Measurements from ENCODE around the gene GJB4. TPM values are rescaled to one million over a fixed set of nuclear protein-coding genes. Genes with fewer than 3 reads are reported as not detected.
A peak's percentile ranks its signal among the peaks of the same experiment; 100 is the strongest.

The GJB4 gene
- total RNA-seq, 2 donors from 2014 or later = 0.46 to 0.81 TPM

GRCh38 chr1:34790985-34791384 is 31.4 kb downstream of the GJB4 start:
- no peak for TF ChIP-seq CTCF (conservative IDR thresholded peaks at IDR 0.05)
- Mint-ChIP-seq H3K9me3 (no peaks in the 10 kb centered on the region), H3K27ac (no peak overlapping the region), H3K36me3 (ENCODE audit: low read depth) (peaks cover 5% of the 10 kb centered on the region), H3K4me1 (peaks cover 24% of the 10 kb centered on the region), H3K4me3 (no peak overlapping the region), H3K27me3 (ENCODE audit: insufficient read depth) (peaks cover 31% of the 10 kb centered on the region)
- Histone ChIP-seq H3K36me3 (ENCODE audit: control insufficient read depth, insufficient read depth, low read length) (no peaks in the 10 kb centered on the region), H3K4me1 (ENCODE audit: control insufficient read depth, insufficient read depth, low read length) (no peaks in the 10 kb centered on the region), H3K27ac (ENCODE audit: low read depth, low read length) (no peak overlapping the region), H3K9me3 (ENCODE audit: control insufficient read depth, low read length) (no peaks in the 10 kb centered on the region), H3K27me3 (ENCODE audit: control insufficient read depth, insufficient read depth, low read length, poor library complexity, severe bottlenecking) (no peaks in the 10 kb centered on the region), H3K4me3 (ENCODE audit: low read length) (no peak overlapping the region), H3K9ac (ENCODE audit: extremely low read depth, low read length, poor library complexity, severe bottlenecking) (no peak overlapping the region)
- 79 to 88% methylated on average over 5 to 6 of the region's 6 CpGs for WGBS, 2 experiments (ENCODE audit: insufficient coverage in 1 of 2, insufficient read length in 1 of 2)
- no peak for DNase-seq

- peaks cover 5% of the 10 kb centered on the region for H3K36me3 Mint-ChIP-seq (ENCODE audit: low read depth)
- 76 to 97% methylated on average over 7 to 10 of the region's 10 CpGs for WGBS, 2 experiments (ENCODE audit: insufficient coverage in 1 of 2, insufficient read length in 1 of 2)
- Histone ChIP-seq H3K27ac (ENCODE audit: low read depth, low read length) (no peak overlapping the region), H3K4me3 (ENCODE audit: low read length) (no peak overlapping the region), H3K4me1 (ENCODE audit: control insufficient read depth, insufficient read depth, low read length) (no peaks in the 10 kb centered on the region), H3K9me3 (ENCODE audit: control insufficient read depth, low read length) (no peaks in the 10 kb centered on the region), H3K27me3 (ENCODE audit: control insufficient read depth, insufficient read depth, low read length, poor library complexity, severe bottlenecking) (no peaks in the 10 kb centered on the region), H3K36me3 (ENCODE audit: control insufficient read depth, insufficient read depth, low read length) (no peaks in the 10 kb centered on the region), H3K9ac (ENCODE audit: extremely low read depth, low read length, poor library complexity, severe bottlenecking) (no peak overlapping the region)
- no peak for DNase-seq
- no peak for TF ChIP-seq CTCF (conservative IDR thresholded peaks at IDR 0.05)
- H3K4me3 Mint-ChIP-seq = peak overlapping the region; percentile 57
- H3K27me3 Mint-ChIP-seq (ENCODE audit: insufficient read depth) = peaks cover 33% of the 10 kb centered on the region
- no peaks in the 10 kb centered on the region for H3K9me3 Mint-ChIP-seq
- H3K27ac Mint-ChIP-seq = peak overlapping the region; percentile 45
- H3K4me1 Mint-ChIP-seq = peaks cover 30% of the 10 kb centered on the region
These were observed 32.9 kb downstream of the GJB4 start for GRCh38 chr1:34792424-34792823.

DNA sequence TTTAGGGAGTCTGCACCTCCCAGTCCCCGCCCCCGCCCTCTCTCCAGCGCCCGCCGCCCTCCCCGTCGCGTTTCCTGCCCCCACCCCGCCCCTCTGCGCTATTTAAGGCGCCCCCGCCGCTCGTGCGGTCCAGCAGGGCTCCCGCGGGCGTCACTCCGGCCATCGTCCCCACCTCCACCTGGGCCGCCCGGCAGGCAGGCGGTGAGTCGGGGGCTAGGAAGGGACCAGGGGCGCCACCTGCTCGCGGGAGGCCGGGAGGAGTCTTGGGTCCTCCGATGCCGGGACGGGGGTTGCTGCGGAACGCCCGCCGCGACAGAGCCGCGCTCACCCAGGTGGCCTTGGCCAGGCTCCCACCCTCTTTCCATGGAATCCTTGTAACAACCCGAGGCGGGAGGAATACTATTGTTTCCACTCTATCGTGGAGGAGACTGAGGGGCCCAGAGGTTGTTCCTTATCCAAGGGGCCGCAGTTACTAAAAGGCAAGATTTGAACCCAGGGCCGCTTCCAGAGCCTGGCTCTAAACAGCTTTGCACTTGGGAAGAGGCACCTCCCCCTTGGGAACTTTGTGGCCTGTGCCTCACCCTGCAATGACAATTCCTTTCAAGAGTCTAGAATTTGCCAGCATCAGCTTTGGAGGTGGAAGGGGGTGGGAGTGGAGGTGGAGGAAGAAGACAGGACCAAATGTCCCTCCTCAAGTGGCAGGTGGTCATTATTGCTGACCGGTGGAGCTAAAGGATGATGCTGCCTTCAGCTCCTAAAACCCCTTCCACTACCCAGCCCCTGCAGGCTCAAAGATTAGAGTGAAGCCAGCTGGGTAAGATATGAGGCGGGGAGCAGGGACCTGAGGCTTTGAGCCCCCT is 33.6 kb downstream of the GJB4 start, which contains the start of gene GJA4:
TSS of gene GJA4 (plus strand) at position 132 of the 860 bp plus-strand sequence. CDS start 1,215 bp downstream, outside the sequence.
- TF ChIP-seq CTCF (conservative IDR thresholded peaks at IDR 0.05) = no peak
- H3K27me3 Mint-ChIP-seq (ENCODE audit: insufficient read depth) = peaks cover 33% of the 10 kb centered on the region
- peaks cover 24% of the 10 kb centered on the region for H3K4me1 Mint-ChIP-seq
- Histone ChIP-seq H3K27me3 (ENCODE audit: control insufficient read depth, insufficient read depth, low read length, poor library complexity, severe bottlenecking) (no peaks in the 10 kb centered on the region), H3K9ac (ENCODE audit: extremely low read depth, low read length, poor library complexity, severe bottlenecking) (no peak within 1 kb of the TSS), H3K4me3 (ENCODE audit: low read length) (no peak within 1 kb of the TSS), H3K4me1 (ENCODE audit: control insufficient read depth, insufficient read depth, low read length) (no peaks in the 10 kb centered on the region), H3K27ac (ENCODE audit: low read depth, low read length) (no peak within 1 kb of the TSS), H3K9me3 (ENCODE audit: control insufficient read depth, low read length) (no peaks in the 10 kb centered on the region), H3K36me3 (ENCODE audit: control insufficient read depth, insufficient read depth, low read length) (no peaks in the 10 kb centered on the region)
- peaks cover 5% of the 10 kb centered on the region for H3K36me3 Mint-ChIP-seq (ENCODE audit: low read depth)
- WGBS, 2 experiments (ENCODE audit: insufficient coverage in 1 of 2, insufficient read length in 1 of 2) = 30 to 41% methylated on average over 19 to 44 of the region's 45 CpGs
- H3K27ac Mint-ChIP-seq = peak within 1 kb of the TSS; percentile 45
- peak within 1 kb of the TSS; percentile 57 for H3K4me3 Mint-ChIP-seq
- no peaks in the 10 kb centered on the region for H3K9me3 Mint-ChIP-seq
- DNase-seq = peak; percentile 72
